GM23338 (cell line): ENCODE measurements around the gene GALNT9.

Source experiments
- CREB1 ChIP-seq: fragments of 250-450 bp; sonication (Bioruptor Pico); IDR thresholded peaks from 2 replicates; pipeline ENCODE4 v1.5.0; 2020; ENCODE audit warnings: low read depth, mild to moderate bottlenecking, moderate library complexity
- CTCF ChIP-seq, 2 experiments: fragments of 200-600 bp in 1 of 2; sonication (generic) in 1 of 2; conservative IDR thresholded peaks; 2 replicates each; pipeline versions ENCODE4 v1.5.1 to v1.6.1; 2016 to 2017; ENCODE audit warnings: antibody characterized with exemption in 2 of 2, low read depth in 2 of 2, mild to moderate bottlenecking in 2 of 2, moderate library complexity in 1 of 2
- EZH2 ChIP-seq: fragments of 200-600 bp; sonication (generic); IDR thresholded peaks from one replicate; pipeline ENCODE4 v1.8.0; 2017; ENCODE audit warnings: antibody characterized with exemption, mild to moderate bottlenecking, low read depth; ENCODE audit not compliant: unreplicated experiment
- EZH2phosphoT487 ChIP-seq: fragments of 200-600 bp; sonication (generic); IDR thresholded peaks from one replicate; pipeline ENCODE4 v1.8.1; 2018; ENCODE audit warnings: antibody characterized with exemption; ENCODE audit not compliant: unreplicated experiment
- JUNB ChIP-seq: IDR thresholded peaks from one replicate; pipeline ENCODE4 v1.6.1; 2016; ENCODE audit warnings: antibody characterized with exemption; ENCODE audit not compliant: unreplicated experiment
- NANOG ChIP-seq: IDR thresholded peaks from 2 replicates; pipeline ENCODE4 v1.6.1; 2016; ENCODE audit warnings: antibody characterized with exemption, borderline replicate concordance
- POLR2AphosphoS5 ChIP-seq: IDR thresholded peaks from 2 replicates; pipeline ENCODE4 v1.6.1; 2016; ENCODE audit warnings: antibody characterized with exemption, low read depth
- REST ChIP-seq: IDR thresholded peaks from one replicate; pipeline ENCODE4 v1.6.1; 2018; ENCODE audit warnings: antibody characterized with exemption; ENCODE audit not compliant: unreplicated experiment
- STAT1 ChIP-seq: IDR thresholded peaks from one replicate; pipeline ENCODE4 v1.6.1; 2016; ENCODE audit warnings: antibody characterized with exemption; ENCODE audit not compliant: unreplicated experiment
- ZNF331 ChIP-seq: fragments of 250-450 bp; sonication (Bioruptor Pico); IDR thresholded peaks from 2 replicates; pipeline ENCODE4 v1.5.0; 2020; ENCODE audit warnings: low read depth, mild to moderate bottlenecking, moderate library complexity
- ZNF462 ChIP-seq: fragments of 250-450 bp; sonication (Bioruptor Pico); IDR thresholded peaks from 2 replicates; pipeline ENCODE4 v1.5.0; 2020; ENCODE audit warnings: mild to moderate bottlenecking, moderate library complexity
- TF ChIP-seq, protein P1 (sequence below): IDR thresholded peaks from 2 replicates; pipeline ENCODE4 v1.6.1; 2016; ENCODE audit warnings: antibody characterized with exemption

- TF ChIP-seq POLR2AphosphoS5 (no peak), CTCF (conservative IDR thresholded peaks at IDR 0.05; ENCODE audit: low read depth in 2 of 2) (no peak), EZH2 (no peak), ZNF331 (CRISPR knock-in tag) (no peak), CREB1 (CRISPR knock-in tag) (no peak), EZH2phosphoT487 (no peak), REST (no peak), NANOG (no peak), JUNB (no peak), ZNF462 (CRISPR knock-in tag) (no peak), STAT1 (no peak)
- TF ChIP-seq, protein P1, sequence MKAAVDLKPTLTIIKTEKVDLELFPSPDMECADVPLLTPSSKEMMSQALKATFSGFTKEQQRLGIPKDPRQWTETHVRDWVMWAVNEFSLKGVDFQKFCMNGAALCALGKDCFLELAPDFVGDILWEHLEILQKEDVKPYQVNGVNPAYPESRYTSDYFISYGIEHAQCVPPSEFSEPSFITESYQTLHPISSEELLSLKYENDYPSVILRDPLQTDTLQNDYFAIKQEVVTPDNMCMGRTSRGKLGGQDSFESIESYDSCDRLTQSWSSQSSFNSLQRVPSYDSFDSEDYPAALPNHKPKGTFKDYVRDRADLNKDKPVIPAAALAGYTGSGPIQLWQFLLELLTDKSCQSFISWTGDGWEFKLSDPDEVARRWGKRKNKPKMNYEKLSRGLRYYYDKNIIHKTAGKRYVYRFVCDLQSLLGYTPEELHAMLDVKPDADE, result no peak
Measured at GRCh38 chr12:132205271-132206045, 123.9 kb downstream of the GALNT9 start.
